H1 (cell line): ENCODE data around the gene ANKDD1A. TPM values are rescaled to one million over a fixed set of nuclear protein-coding genes. Genes with fewer than 3 reads are reported as not detected.

ENCODE experiments used
- CBX5 ChIP-seq: fragments of 300-800, 300-1000 bp; sonication (generic); IDR thresholded peaks from 2 replicates; pipeline ENCODE4 v1.7.1; 2016; ENCODE audit warnings: antibody characterized with exemption, low read length, low read depth
- CEBPB ChIP-seq: IDR thresholded peaks from 2 replicates; pipeline ENCODE4 v1.6.1; 2012; ENCODE audit warnings: low read depth, low read length
- POLR2A ChIP-seq, 2 experiments: IDR thresholded peaks; 1 replicate in 1 of 2; 2 replicates in 1 of 2; pipeline ENCODE4 v1.6.1; 2011; ENCODE audit warnings: low read depth in 2 of 2, low read length in 2 of 2, mild to moderate bottlenecking in 2 of 2; ENCODE audit errors: control extremely low read depth in 1 of 2
- RNF2 ChIP-seq: fragments of 200-900, 300-1000 bp; sonication (generic); IDR thresholded peaks from 2 replicates; pipeline ENCODE4 v1.7.1; 2016; ENCODE audit warnings: borderline replicate concordance, low read depth, mild to moderate bottlenecking, antibody characterized with exemption, low read length; ENCODE audit not compliant: poor library complexity, severe bottlenecking; ENCODE audit errors: missing control alignments
- polyA plus RNA-seq, 7 experiments: library from polyadenylated mRNA; depleted of rRNA in 3 of 7; stranded (reverse) in 5 of 7; unstranded in 2 of 7; fragments of >200 nt in 5 of 7; fragments of 200-250 nt in 2 of 7; gene quantifications; 1 replicate in 5 of 7; 2 replicates in 1 of 7; 4 replicates in 1 of 7; pipeline versions ENCODE4 v1.2.1 to v1.2.3, GENCODE V29; 2011 to 2013; ENCODE audit warnings: missing spikeins in 2 of 7, mixed read lengths in 2 of 7
- total RNA-seq: library from RNA; stranded (reverse); fragmentation: NEBNext Ultra II Directional; extraction: Animal tissue kit (Norgen Biotek cat#: 25700); gene quantifications from 2 replicates; pipeline ENCODE4 v1.2.1, GENCODE V29; 2021

Gene ANKDD1A
- total and polyA plus RNA-seq, 2 of the 8 experiments (the other 6 are each of a cell fraction or from before 2014, with no cell fraction given): 4.1 to 5.0 TPM

- TF ChIP-seq RNF2: no peak
- no peak for TF ChIP-seq CEBPB
- TF ChIP-seq POLR2A (IDR thresholded peaks at IDR 0.05; ENCODE audit: control extremely low read depth in 1 of 2, low read depth in 2 of 2, low read length in 2 of 2): no peak
- TF ChIP-seq CBX5: no peak
Observed at GRCh38 chr15:64923546-64923945, 11.8 kb downstream of the ANKDD1A start (continued).
